ENCODE data around the gene TMEM86B.
"Not testable (repeated sequence)": the region's sequence is repeated elsewhere in the genome, so short reads cannot be mapped to it uniquely, and the experiment has no call there.

TMEM86B gene

GRCh38 chr19:55240713-55241020 lies 12.1 kb upstream of the TMEM86B start:
- DNase-seq = no peak

GRCh38 chr19:55239004-55239403 lies 10.4 kb upstream of the TMEM86B start:
- DNase-seq = no peak

GRCh38 chr19:55238030-55238429 lies 9.5 kb upstream of the TMEM86B start:
- no peak for DNase-seq

- DNase-seq = no peak
These were observed 4.4 kb upstream of the TMEM86B start for GRCh38 chr19:55232986-55233385.

GRCh38 chr19:55232286-55232602 lies 3.7 kb upstream of the TMEM86B start:
- no peak for DNase-seq

- no peak for DNase-seq
These were observed 3.1 kb upstream of the TMEM86B start for GRCh38 chr19:55231391-55232285.

GRCh38 chr19:55230780-55231179 lies 2.2 kb upstream of the TMEM86B start:
- no peak for DNase-seq

GRCh38 chr19:55230329-55230728 lies 1.8 kb upstream of the TMEM86B start:
- no peak for DNase-seq

- DNase-seq = no peak
These were observed 1.2 kb upstream of the TMEM86B start for GRCh38 chr19:55229789-55230182.

GRCh38 chr19:55229145-55229788 lies 704 bp upstream of the TMEM86B start:
- no peak for DNase-seq

- DNase-seq = no peak
These were observed 560 bp downstream of the TMEM86B start for GRCh38 chr19:55228015-55228391.

GRCh38 chr19:55227241-55228014 lies 1.1 kb downstream of the TMEM86B start:
- no peak for DNase-seq

GRCh38 chr19:55226788-55227187 lies 1.8 kb downstream of the TMEM86B start:
- no peak for DNase-seq

GRCh38 chr19:55226273-55226672 lies 2.3 kb downstream of the TMEM86B start:
- DNase-seq = no peak

- DNase-seq = no peak
These were observed 3.1 kb downstream of the TMEM86B start for GRCh38 chr19:55225415-55225958.

GRCh38 chr19:55224679-55225414 lies 3.7 kb downstream of the TMEM86B start:
- not testable (repeated sequence) for DNase-seq

- DNase-seq = no peak
These were observed 4.4 kb downstream of the TMEM86B start for GRCh38 chr19:55224038-55224665.

GRCh38 chr19:55223291-55224037 lies 5.1 kb downstream of the TMEM86B start:
- no peak for DNase-seq

- no peak for DNase-seq
These were observed 8.0 kb downstream of the TMEM86B start for GRCh38 chr19:55220525-55220924.

- peak; percentile 84 for DNase-seq
These were observed 11.9 kb downstream of the TMEM86B start for GRCh38 chr19:55216461-55217198.

GRCh38 chr19:55213547-55213946 lies 15.0 kb downstream of the TMEM86B start:
- DNase-seq = no peak
